GM18511 (cell line): ENCODE data around the gene TAF8.
"Not testable (repeated sequence)": the region's sequence is repeated elsewhere in the genome, so short reads cannot be mapped to it uniquely, and the experiment has no call there.

Source experiments
- ATAC-seq: cut with Tn5 transposase; IDR thresholded peaks from one replicate; pipeline ENCODE4 v1.9.1; 2021; ENCODE audit warnings: mild to moderate bottlenecking, moderate library complexity; ENCODE audit not compliant: unreplicated experiment

TAF8 gene

GRCh38 chr6:42028234-42029061 is 21.9 kb upstream of the TAF8 start:
- ATAC-seq, result no peak

- ATAC-seq, result no peak
These were observed 21.1 kb upstream of the TAF8 start for GRCh38 chr6:42029062-42029685.

- no peak for ATAC-seq
These were observed 20.4 kb upstream of the TAF8 start for GRCh38 chr6:42029881-42030280.

- ATAC-seq, result no peak
These were observed 19.5 kb upstream of the TAF8 start for GRCh38 chr6:42030585-42031506.

GRCh38 chr6:42032366-42032765 is 18.0 kb upstream of the TAF8 start:
- no peak for ATAC-seq

DNA sequence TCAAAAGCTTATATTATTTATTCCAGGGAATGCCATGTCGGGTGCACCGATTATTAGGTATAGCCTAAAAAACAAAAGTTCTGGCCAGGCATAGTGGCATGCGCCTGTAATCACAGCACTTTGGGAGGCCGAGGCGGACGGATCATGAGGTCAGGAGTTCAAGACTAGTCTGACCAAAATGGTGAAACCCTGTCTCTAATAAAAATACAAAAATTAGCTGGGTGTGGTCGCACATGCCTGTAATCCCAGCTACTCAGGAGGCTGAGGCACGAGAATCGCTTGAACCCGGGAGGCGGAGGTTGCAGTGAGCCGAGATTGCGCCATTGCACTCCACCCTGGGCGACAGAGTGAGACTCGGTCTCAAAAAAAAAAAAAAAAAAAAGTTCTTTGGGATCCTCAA is 12.7 kb upstream of the TAF8 start:
- not testable (repeated sequence) for ATAC-seq

DNA sequence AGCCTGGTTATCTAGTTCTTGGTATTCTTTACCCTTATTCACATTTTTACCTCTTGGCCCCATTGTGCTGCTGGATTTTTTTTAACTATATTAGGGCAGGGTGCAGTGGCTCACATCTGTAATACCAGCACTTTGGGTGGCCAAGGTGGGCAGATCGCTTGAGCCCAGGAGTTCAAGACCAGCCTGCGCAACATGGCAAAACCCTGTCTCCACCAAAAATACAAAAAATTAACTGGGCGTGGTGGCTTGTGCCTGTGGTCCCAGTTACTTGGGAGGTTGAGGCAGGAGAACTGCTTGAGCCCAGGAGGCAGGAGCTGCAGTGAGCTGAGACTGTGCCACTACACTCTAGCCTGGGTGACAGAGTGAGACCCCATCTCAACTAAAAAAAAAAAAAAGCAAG is 12.2 kb upstream of the TAF8 start:
- ATAC-seq, result no peak

DNA sequence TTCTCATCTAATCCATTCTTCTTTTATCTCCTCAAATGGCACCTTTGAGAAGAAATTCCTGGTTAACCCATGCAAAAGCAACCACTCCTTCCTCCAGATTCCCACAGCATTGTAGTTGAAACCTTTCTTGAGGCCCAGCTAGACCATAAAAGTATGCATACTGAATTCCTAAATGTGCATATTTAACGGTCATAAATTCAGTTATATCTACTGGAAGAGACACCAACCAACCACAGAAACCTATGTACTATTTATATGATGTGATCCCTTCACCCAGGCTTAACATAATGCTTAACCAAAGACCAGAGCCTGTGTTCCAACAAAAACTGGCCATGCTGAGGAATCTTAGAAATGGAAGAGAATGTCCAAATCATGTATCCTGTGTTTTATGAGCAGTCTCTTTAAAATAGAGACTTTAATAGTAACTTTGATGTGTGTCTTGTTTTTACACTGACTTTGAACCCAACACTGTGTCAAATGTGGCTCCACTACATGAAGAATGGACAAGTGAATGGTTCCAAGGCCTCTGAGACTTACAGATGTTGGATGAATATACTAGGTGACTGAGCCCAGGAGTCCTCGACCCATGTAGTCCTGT is 11.4 kb upstream of the TAF8 start:
- ATAC-seq, result no peak

DNA sequence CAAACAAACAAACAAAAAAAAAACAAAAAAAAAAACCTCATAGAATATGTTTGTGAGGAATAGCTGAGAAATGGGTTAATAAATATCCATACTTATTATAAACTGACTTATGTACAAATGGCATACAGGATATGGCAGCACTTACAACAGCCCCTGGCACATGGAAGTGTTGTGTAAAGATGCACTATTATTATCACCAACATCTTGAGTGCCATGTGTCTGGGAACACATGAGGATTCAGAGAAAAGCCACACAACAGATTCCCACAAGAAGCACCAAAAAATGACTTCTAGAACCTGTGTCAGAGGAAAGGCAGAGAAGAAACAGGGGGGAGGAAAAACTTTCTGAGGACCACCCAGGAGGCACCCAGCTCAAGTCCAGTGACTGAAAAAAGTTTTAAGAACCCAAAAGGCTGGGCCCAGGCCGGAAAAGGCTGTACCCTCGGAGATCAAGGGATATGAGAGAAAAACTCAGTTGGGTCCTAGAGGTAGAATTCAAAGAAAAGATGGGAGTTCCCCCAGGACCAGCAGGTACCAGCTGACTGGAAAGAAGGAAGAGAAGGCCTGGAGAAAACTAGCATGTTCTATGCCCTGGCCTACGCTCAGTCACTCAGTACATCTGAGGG is 9.4 kb upstream of the TAF8 start:
- no peak for ATAC-seq

DNA sequence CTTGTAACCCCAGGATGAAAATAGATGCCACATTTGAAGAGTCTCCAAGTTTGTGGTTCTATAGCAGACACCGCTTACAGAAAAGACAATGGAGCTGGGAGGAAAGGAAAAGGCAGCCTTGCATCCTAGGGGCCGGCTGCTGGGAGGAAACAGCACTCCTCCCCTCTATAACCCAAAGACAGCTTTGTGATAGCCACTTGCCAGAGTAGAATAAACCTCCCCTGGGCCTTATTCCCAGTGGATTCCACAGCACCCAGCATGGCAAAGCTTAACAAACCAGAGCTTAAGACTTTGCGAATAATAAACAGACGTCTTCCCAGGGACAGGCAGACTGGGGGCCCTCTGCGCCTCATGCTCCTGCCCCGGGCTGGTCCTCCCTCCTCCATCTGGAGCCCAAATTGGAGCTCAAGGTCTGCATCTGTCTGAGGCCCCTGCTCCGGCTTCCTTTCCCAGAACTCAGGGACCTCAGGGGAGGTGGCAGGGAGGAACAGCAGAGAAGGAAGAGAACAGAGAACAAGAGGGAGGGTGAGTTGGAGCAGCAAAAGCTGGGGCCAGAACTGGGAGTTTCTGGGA is 8.8 kb upstream of the TAF8 start:
- ATAC-seq, result no peak

GRCh38 chr6:42042108-42042507 is 8.2 kb upstream of the TAF8 start:
- no peak for ATAC-seq

DNA sequence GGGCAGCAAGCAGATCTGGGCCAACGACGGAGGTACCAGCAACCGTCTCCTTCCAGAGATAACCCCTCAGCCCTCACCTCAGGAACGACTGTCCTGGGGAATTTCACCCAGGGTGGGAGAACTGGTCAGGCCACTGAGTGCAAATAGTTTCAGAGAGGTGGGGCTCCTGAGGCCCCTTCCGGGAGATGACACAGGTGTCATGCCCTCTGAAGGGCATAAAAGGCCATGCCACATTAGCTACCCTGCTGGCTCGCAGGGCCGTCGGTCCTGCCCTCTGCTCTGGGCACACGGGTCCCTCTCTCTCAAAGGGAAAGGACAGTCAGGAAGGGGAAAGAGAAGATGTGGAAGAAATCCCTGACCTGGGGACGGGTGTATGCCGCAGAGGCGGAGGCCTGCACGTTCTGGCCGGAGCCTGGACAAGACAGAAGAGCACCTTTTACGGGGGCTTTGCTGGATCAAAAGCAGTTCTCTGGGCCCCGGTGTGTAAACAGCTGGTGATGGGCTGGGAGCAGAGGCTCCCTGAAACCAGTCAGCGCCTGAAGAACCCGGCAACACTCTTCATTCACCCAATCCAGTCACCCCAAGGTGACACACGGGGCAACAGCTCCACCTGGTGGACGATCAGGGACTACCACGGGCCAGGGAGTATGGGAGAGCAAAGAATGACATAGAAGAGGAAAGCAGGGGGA is 6.4 kb upstream of the TAF8 start:
- ATAC-seq, result no peak

DNA sequence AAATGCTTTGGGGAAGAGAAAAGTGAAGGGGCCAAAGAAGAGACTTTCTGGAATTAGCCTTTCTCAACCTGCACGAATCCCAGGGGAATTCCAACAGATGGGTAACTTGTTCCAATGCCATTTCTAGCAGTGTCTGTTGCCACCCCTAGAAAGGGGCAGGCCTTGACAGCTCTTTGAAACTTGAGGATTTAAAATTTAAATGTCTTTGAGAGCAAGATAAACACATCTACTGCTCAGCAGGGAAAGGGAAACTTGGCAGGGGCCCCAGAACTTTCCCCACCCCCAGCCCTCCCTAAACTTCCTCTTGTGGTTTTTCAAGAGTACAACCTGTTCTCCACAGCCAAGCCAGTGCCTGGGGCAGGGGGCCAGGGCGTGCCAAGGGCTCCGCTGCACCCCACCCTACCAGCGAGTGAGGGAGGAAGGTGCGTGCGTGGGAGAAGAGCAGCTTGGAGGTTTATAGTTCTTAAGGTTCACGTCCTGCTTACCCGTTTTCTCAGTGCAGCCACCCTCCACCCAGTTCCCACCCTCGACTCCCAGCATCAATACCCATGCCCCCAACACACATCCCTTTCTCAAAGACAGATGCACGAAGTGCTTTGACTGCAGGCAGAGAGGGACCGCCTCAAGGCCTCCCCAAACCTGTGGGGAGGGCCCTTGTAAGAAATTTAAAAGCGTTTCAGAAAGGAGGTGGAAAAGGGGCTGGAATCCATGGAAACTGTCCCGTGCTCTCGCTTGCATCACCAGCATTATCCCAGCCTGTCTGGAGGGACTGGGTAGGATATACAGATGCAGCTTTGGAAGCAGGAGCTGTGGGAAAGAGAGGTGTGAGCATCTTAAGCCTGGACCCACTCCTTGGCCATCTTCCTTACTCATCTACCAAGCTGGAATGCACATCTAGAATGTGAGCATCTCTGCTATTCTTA is 4.5 kb upstream of the TAF8 start:
- ATAC-seq, result no peak

- ATAC-seq, result no peak
These were observed 3.7 kb upstream of the TAF8 start for GRCh38 chr6:42046464-42047212.

DNA sequence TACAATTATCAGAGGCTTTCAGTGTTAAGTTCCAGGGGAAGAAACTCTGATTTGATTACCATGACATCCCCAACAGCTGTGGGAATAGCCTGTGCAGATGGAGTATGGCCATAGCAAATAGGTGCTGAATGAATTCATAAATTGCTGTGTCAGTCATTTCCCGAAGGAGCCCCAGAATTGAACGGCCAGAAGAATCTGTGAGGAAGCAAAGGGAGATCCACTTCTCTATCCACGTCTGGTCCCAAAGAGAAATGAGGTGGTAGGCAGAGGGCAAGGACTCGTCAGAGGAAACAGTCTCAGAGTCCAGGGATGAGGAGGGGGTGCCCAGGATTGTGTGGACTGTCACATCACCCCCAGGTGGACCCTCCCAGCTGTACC is 3.1 kb upstream of the TAF8 start:
- no peak for ATAC-seq

DNA sequence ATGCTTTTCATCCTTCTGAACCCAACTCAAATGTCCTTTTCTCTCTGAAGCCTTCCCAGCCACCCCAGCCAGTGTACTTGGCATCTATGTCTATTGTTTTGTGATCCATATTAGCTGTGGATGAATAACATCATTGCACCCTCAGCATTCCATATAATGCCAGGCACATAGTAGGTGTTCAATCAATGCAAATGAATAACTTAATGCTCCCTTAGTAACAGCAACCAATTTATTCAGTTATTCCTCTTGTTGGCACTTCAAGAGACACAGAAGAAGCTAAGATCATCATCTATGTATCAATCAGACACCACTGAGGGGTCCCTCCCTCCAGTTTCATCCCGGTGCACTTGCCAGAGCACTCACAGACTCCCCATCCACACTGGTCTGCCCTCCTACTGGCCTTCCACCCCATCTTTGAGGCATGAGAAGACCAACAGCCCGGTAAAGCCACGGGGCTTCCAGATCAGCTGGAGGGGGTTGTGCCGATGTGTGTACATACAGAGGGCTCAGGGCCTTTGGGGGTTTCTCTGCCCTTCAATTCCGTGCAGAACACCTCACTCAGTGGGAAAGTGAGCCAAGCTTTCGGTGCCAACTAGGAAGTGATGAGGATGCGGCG is 2.4 kb upstream of the TAF8 start:
- no peak for ATAC-seq

DNA sequence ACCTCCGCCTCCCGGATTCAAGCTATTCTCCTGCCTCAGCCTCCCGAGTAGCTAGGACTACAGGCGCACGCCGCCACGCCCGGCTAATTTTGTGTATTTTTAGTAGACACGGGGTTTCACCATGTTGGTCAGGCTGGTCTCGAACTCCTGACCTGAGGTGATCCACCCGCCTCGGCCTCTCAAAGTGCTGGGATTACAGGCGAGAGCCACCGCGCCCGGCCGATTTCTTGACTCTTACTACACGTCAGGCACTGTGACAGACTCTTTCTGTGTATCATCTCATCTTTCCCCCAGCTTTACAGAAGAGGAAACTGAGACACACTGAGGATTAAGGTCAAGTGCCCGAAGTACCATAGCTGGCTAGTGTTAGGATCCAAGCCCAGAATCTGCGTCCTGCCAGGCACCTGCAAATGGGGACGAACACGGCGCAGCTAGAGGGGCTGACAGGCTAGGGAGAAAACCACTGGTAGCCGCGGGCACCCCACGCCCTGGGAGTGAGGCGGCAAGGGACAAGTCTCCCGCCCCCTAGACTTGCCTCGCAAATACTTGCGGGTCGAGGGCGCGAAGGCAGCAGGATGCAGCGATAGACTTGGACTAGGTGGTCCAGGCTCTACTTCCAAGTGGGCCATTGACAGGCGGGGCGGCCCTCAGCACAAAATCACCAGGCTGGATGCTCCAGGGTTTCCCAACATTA is 1.1 kb upstream of the TAF8 start:
- no peak for ATAC-seq
